ENCODE results near the gene TMPRSS5.
"Not testable (repeated sequence)": the region's sequence is repeated elsewhere in the genome, so short reads cannot be mapped to it uniquely, and the experiment has no call there.

TMPRSS5 gene

GRCh38 chr11:113697756-113698407, 8.2 kb downstream of the TMPRSS5 start:
- no peak for DNase-seq (ENCODE audit: low read depth in 3 of 3, low spot score in 1 of 3)

- DNase-seq (ENCODE audit: low read depth in 3 of 3, low spot score in 1 of 3) = no peak
Observed at GRCh38 chr11:113697111-113697510, 9.0 kb downstream of the TMPRSS5 start.

GRCh38 chr11:113695207-113695606, 10.9 kb downstream of the TMPRSS5 start:
- no peak for DNase-seq (ENCODE audit: low read depth in 3 of 3, low spot score in 1 of 3)

- no peak for DNase-seq (ENCODE audit: low read depth in 3 of 3, low spot score in 1 of 3)
Observed at GRCh38 chr11:113694390-113694789, 11.7 kb downstream of the TMPRSS5 start.

GRCh38 chr11:113693030-113693429, 13.1 kb downstream of the TMPRSS5 start:
- DNase-seq (ENCODE audit: low read depth in 3 of 3, low spot score in 1 of 3) = no peak

- no peak for DNase-seq (ENCODE audit: low read depth in 3 of 3, low spot score in 1 of 3)
Observed at GRCh38 chr11:113690619-113691569, 15.2 kb downstream of the TMPRSS5 start.

- DNase-seq (ENCODE audit: low read depth in 3 of 3, low spot score in 1 of 3) = no peak
Observed at GRCh38 chr11:113689768-113690618, 16.1 kb downstream of the TMPRSS5 start.

GRCh38 chr11:113685654-113686359, 20.3 kb downstream of the TMPRSS5 start:
- DNase-seq (ENCODE audit: low read depth in 3 of 3, low spot score in 1 of 3) = no peak

GRCh38 chr11:113684496-113684895, 21.6 kb downstream of the TMPRSS5 start:
- DNase-seq (ENCODE audit: low read depth in 3 of 3, low spot score in 1 of 3) = no peak

GRCh38 chr11:113683481-113684046, 22.5 kb downstream of the TMPRSS5 start:
- no peak for DNase-seq (ENCODE audit: low read depth in 3 of 3, low spot score in 1 of 3)

- DNase-seq (ENCODE audit: low read depth in 3 of 3, low spot score in 1 of 3) = no peak
Observed at GRCh38 chr11:113681711-113682413, 24.2 kb downstream of the TMPRSS5 start.

GRCh38 chr11:113681282-113681681, 24.8 kb downstream of the TMPRSS5 start:
- no peak for DNase-seq (ENCODE audit: low read depth in 3 of 3, low spot score in 1 of 3)

- no peak for DNase-seq (ENCODE audit: low read depth in 3 of 3, low spot score in 1 of 3)
Observed at GRCh38 chr11:113677685-113678084, 28.4 kb downstream of the TMPRSS5 start.

- DNase-seq (ENCODE audit: low read depth in 3 of 3, low spot score in 1 of 3) = no peak
Observed at GRCh38 chr11:113675565-113675964, 30.5 kb downstream of the TMPRSS5 start.

- no peak for DNase-seq (ENCODE audit: low read depth in 3 of 3, low spot score in 1 of 3)
Observed at GRCh38 chr11:113675003-113675561, 31.0 kb downstream of the TMPRSS5 start.

GRCh38 chr11:113674397-113674685, 31.8 kb downstream of the TMPRSS5 start:
- no peak for DNase-seq (ENCODE audit: low read depth in 3 of 3, low spot score in 1 of 3)

GRCh38 chr11:113673550-113674396, 32.3 kb downstream of the TMPRSS5 start:
- no peak for DNase-seq (ENCODE audit: low read depth in 3 of 3, low spot score in 1 of 3)

GRCh38 chr11:113671914-113672313, 34.2 kb downstream of the TMPRSS5 start:
- DNase-seq (ENCODE audit: low read depth in 3 of 3, low spot score in 1 of 3) = not testable (repeated sequence)

- DNase-seq (ENCODE audit: low read depth in 3 of 3, low spot score in 1 of 3) = no peak
Observed at GRCh38 chr11:113670831-113671215, 35.3 kb downstream of the TMPRSS5 start.

Data from stimulated activated CD4-positive, alpha-beta T cell treated with anti-CD3 and anti-CD28 coated beads, TNF-alpha, amount 100 ng/mL, for 1 hour (primary cell).